ENCODE results near the gene METTL9.
"Not testable (repeated sequence)": the region's sequence is repeated elsewhere in the genome, so short reads cannot be mapped to it uniquely, and the experiment has no call there.

GRCh38 chr16:21631951-21632575 is 32.7 kb downstream of the METTL9 start:
- not testable (repeated sequence) for TF ChIP-seq CREB1 (IDR thresholded peaks at IDR 0.05); CREB1 (CRISPR knock-in tag; IDR thresholded peaks at IDR 0.05); CTCF (IDR thresholded peaks at IDR 0.05 in 2 of 3, conservative IDR thresholded peaks at IDR 0.05 in 1 of 3; ENCODE audit: insufficient read depth in 2 of 3, low read depth in 1 of 3, low read length in 3 of 3); ZBTB26 (CRISPR knock-in tag; IDR thresholded peaks at IDR 0.05); MAZ (CRISPR knock-in tag; conservative IDR thresholded peaks at IDR 0.05 in 1 of 2, IDR thresholded peaks at IDR 0.05 in 1 of 2); EZH2 (IDR thresholded peaks at IDR 0.05; ENCODE audit: borderline replicate concordance, low read depth, low read length)

Measured in K562 (cell line).